IPS DF 6.9 (cell line): ENCODE data around the gene CTNNA2.

ENCODE experiments used
- DNase-seq: peaks from one replicate; pipeline ENCODE4 v3.0.0-alpha.2; 2013; ENCODE audit warnings: low read depth, low spot score
- H3K27ac ChIP-seq: one replicate; pipeline ENCODE4 v1.5.1; 2013; ENCODE audit warnings: low read length, control low read depth
- H3K27me3 ChIP-seq: 2 replicates; pipeline ENCODE4 v1.6.1; 2013; ENCODE audit warnings: mild to moderate bottlenecking, low read length; ENCODE audit not compliant: control insufficient read depth, insufficient read depth
- H3K36me3 ChIP-seq: 2 replicates; pipeline ENCODE4 v1.6.1; 2013; ENCODE audit warnings: low read length; ENCODE audit not compliant: control insufficient read depth, insufficient read depth
- H3K4me1 ChIP-seq: 2 replicates; pipeline ENCODE4 v1.6.1; 2013; ENCODE audit warnings: low read length; ENCODE audit not compliant: control insufficient read depth, insufficient read depth
- H3K4me3 ChIP-seq: 2 replicates; pipeline ENCODE4 v1.5.1; 2013; ENCODE audit warnings: mild to moderate bottlenecking, low read length
- H3K9me3 ChIP-seq: 2 replicates; pipeline ENCODE4 v1.6.1; 2013; ENCODE audit warnings: low read length, inconsistent platforms; ENCODE audit not compliant: control insufficient read depth, insufficient read depth
- WGBS: extraction: QIAGEN DNeasy Blood & Tissue Kit; methylation state at CpG from one replicate; pipeline ENCODE4 v1.1.7; 2013; ENCODE audit warnings: mixed read lengths, missing lambda C conversion rate; ENCODE audit not compliant: insufficient read length, insufficient coverage; 5-methylcytosine and 5-hydroxymethylcytosine counted together

Gene CTNNA2

DNA sequence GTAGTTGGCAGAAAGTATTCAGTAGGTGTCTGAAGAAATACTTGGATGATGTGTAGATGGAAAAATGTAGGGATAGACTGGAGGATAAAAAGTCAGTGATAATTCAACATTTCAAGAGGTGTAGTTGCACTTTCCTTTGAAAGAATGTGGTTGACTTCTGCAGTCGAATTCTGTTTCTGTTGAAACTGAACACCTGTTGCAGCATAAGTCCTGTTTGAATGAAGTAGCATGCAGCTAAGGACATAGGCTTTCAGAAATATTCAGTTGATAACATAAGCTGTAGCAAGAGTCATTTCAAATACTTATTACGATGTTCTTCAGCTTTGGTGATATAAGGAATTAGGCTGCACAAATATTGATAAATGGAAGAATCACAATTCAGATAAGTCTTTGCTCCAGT lies 1129.6 kb downstream of the CTNNA2 start:
- Histone ChIP-seq H3K4me3 (no peak overlapping the region), H3K4me1 (no peaks in the 10 kb centered on the region), H3K27me3 (no peaks in the 10 kb centered on the region), H3K27ac (no peak overlapping the region), H3K36me3 (no peaks in the 10 kb centered on the region), H3K9me3 (no peaks in the 10 kb centered on the region)
- WGBS: no CpG with 5 or more reads among the region's 2 CpGs
- DNase-seq: no peak

GRCh38 chr2:80643598-80643997 lies 1130.7 kb downstream of the CTNNA2 start:
- no peaks in the 10 kb centered on the region for H3K4me1 ChIP-seq
- H3K9me3 ChIP-seq: no peaks in the 10 kb centered on the region
- no peak overlapping the region for H3K4me3 ChIP-seq
- DNase-seq: no peak
- H3K36me3 ChIP-seq: no peaks in the 10 kb centered on the region
- no peaks in the 10 kb centered on the region for H3K27me3 ChIP-seq
- no peak overlapping the region for H3K27ac ChIP-seq

GRCh38 chr2:80651435-80651834 lies 1138.6 kb downstream of the CTNNA2 start:
- H3K27me3 ChIP-seq: no peaks in the 10 kb centered on the region
- no peak for DNase-seq
- H3K36me3 ChIP-seq: no peaks in the 10 kb centered on the region
- no peaks in the 10 kb centered on the region for H3K9me3 ChIP-seq
- H3K4me3 ChIP-seq: no peak overlapping the region
- no peak overlapping the region for H3K27ac ChIP-seq
- no CpG with 5 or more reads among the region's 1 CpG for WGBS
- 0 out of 2 replicates have a peak, but pooled peaks cover 2% of the 10 kb centered on the region for H3K4me1 ChIP-seq

DNA sequence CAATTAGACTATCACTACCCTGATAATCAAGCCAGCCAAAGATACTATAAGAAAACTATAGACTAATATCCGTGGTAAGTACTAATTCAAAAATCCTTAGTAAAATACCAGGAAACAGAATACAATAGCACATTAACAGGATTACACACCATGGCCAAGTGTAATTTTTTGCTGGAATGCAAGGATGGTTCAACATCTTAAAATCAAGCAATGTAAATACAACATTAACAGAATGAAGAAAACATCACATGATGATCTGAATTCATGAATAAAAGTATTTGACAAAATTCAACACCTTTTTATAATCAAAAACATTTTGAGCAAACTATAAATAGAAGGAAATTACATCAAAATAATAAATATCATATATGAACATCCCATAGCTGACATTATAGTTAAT lies 1142.4 kb downstream of the CTNNA2 start:
- WGBS: no CpG with 5 or more reads among the region's 1 CpG
- H3K27ac ChIP-seq: no peak overlapping the region
- H3K4me3 ChIP-seq: no peak overlapping the region
- DNase-seq: no peak
- H3K9me3 ChIP-seq: no peaks in the 10 kb centered on the region
- 0 out of 2 replicates have a peak, but pooled peaks cover 2% of the 10 kb centered on the region for H3K4me1 ChIP-seq
- H3K27me3 ChIP-seq: no peaks in the 10 kb centered on the region
- no peaks in the 10 kb centered on the region for H3K36me3 ChIP-seq

- Histone ChIP-seq H3K4me1 (no peaks in the 10 kb centered on the region), H3K36me3 (no peaks in the 10 kb centered on the region), H3K4me3 (no peak overlapping the region), H3K27ac (no peak overlapping the region), H3K27me3 (no peaks in the 10 kb centered on the region), H3K9me3 (no peaks in the 10 kb centered on the region)
- WGBS: no CpG with 5 or more reads among the region's 4 CpGs
- no peak for DNase-seq
These were observed 1157.9 kb downstream of the CTNNA2 start for GRCh38 chr2:80670763-80671162.

- DNase-seq: no peak
- Histone ChIP-seq H3K9me3 (no peaks in the 10 kb centered on the region), H3K4me1 (no peaks in the 10 kb centered on the region), H3K36me3 (no peaks in the 10 kb centered on the region), H3K4me3 (no peak overlapping the region), H3K27ac (no peak overlapping the region), H3K27me3 (no peaks in the 10 kb centered on the region)
These were observed 1174.7 kb downstream of the CTNNA2 start for GRCh38 chr2:80687524-80687923.

- H3K27ac ChIP-seq: no peak overlapping the region
- no peak overlapping the region for H3K4me3 ChIP-seq
- no peaks in the 10 kb centered on the region for H3K36me3 ChIP-seq
- no peaks in the 10 kb centered on the region for H3K9me3 ChIP-seq
- DNase-seq: no peak
- no peaks in the 10 kb centered on the region for H3K27me3 ChIP-seq
- H3K4me1 ChIP-seq: no peaks in the 10 kb centered on the region
- WGBS: no CpG with 5 or more reads among the region's 1 CpG
These were observed 1176.3 kb downstream of the CTNNA2 start for GRCh38 chr2:80689106-80689505.
